ENCODE results near the gene KIF20A.
A peak's percentile ranks its signal among the peaks of the same experiment; 100 is the strongest.
"Not testable (repeated sequence)": the region's sequence is repeated elsewhere in the genome, so short reads cannot be mapped to it uniquely, and the experiment has no call there.

The KIF20A gene

GRCh38 chr5:138178516-138179276 is at the start of gene KIF20A, which contains the start of gene BRD8:
TSS of gene KIF20A (plus strand) at chr5:138179112. CDS start at chr5:138179681, 569 bp downstream.
TSS of gene BRD8 (minus strand) at chr5:138178630. CDS start at chr5:138178614, 16 bp downstream.
- peak; percentile 94 for DNase-seq

- DNase-seq, result no peak
These were observed 49.6 kb upstream of the KIF20A start for GRCh38 chr5:138129347-138129746.

GRCh38 chr5:138132543-138132942 is 46.4 kb upstream of the KIF20A start:
- DNase-seq, result no peak

GRCh38 chr5:138138949-138139780 is 39.7 kb upstream of the KIF20A start, which contains the start of gene NME5:
TSS of gene NME5 (minus strand) at chr5:138139428. CDS start at chr5:138138780, 648 bp downstream.
- no peak for DNase-seq

DNA sequence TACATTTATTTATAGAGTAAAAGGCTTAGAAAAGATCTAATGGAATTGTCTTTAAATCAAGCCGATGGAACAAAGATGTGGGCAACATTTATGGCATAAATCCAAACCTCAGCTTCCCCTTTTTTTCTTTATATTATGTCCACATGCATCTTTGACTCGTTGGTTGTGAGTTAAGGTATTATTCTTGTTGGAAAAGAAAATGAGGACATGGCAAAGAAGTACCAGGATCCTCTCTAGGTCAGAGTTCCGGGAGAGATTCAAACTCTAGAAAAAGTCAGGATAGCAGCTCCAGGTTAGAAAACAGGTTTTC is 39.2 kb upstream of the KIF20A start:
- DNase-seq, result no peak

- DNase-seq, result no peak
These were observed 38.6 kb upstream of the KIF20A start for GRCh38 chr5:138140268-138140667.

DNA sequence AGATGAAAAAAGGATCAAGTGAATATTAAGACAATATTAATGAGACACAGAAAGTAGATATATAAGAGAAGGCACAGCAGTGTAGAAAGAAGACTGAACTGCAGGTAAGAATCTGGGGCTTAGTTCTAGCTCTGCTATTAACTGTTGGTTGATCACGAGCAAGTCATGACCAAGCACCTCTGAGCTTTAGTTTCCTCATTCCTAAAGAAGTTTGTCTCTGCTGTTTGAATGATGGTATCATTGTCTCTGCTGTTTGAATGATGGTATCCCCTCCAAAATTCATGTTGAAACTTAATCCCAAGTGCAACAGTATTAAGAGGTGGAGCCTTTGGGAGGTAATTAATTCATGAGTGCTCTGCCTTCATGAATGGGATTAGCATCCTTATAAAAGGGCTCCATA is 37.2 kb upstream of the KIF20A start:
- no peak for DNase-seq

DNA sequence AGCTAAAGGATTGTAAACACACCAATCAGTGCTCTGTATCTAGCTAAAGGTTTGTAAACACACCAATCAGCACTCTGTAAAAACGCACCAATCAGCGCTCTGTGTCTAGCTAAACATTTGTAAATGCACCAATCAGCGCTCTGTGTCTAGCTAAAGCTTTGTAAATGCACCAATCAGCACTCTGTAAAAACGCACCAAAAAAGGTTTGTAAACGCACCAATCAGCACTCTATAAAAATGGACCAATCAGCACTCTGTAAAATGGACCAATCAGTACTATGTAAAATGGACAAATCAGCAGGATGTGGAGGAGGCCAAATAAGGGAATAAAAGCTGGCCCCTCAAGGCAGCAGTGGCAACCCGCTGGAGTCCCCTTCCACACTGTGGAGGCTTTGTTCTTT is 35.3 kb upstream of the KIF20A start:
- DNase-seq, result not testable (repeated sequence)

GRCh38 chr5:138148811-138149210 is 30.1 kb upstream of the KIF20A start:
- DNase-seq, result no peak

- no peak for DNase-seq
These were observed 29.4 kb upstream of the KIF20A start for GRCh38 chr5:138149530-138149929.

- DNase-seq, result not testable (repeated sequence)
These were observed 22.9 kb upstream of the KIF20A start for GRCh38 chr5:138155977-138156376.

DNA sequence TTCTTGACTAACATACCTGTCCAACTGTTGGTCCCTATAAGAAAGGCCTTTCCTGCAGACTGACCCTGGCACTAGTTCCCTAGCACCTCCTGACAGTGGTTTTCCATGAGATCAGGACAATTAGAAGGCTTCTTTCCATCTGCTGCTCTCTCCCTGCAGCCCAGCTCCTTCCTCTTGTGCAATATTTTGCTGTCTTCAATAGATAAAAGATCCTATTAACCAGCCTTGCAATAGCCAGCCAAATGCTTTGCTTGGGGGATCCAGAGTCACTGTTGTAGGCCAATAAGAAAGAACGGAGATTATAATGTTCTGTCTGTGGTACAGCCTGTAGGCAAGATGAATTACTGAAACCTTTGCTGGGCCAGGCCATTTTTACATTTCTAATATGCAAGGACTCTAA is 21.3 kb upstream of the KIF20A start:
- DNase-seq, result no peak

DNA sequence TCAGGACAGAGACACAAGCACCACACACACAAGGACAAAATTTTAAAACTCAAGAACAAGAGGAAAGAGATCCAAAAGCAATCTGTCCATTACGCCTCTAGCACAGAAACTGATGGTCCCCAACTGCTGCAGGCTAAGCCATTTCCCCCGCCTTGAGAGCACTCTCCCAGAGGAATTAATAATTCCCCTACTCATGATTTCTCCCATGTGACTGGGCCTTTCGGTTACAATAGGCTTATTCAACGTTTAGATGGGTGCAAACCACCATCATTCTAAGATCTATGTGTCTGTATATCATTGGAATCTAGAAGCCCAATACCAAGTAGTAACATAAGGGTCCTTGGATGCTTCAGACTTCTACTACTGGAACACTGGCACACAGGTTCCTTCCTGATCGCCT is 19.2 kb upstream of the KIF20A start:
- no peak for DNase-seq

GRCh38 chr5:138160706-138161105 is 18.2 kb upstream of the KIF20A start:
- no peak for DNase-seq

GRCh38 chr5:138163721-138164120 is 15.2 kb upstream of the KIF20A start:
- no peak for DNase-seq

DNA sequence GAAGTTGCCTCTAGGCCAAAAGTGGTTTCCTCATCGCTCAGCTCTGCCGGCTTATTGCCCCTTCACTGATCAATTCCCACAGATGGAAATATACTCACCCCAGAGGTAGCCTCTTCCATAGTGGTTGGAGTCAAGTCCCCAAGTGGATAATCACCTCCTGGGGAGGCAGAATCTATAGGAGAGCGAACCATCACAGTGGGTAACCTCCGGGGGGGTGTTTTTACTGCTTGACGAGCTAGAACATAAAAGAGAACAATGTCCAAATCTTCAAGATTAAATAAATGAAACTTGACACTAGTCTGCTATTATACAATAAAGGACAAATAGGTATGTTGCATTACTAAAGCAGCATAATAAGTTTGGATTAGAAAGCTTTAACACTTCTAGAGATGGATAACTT is 9.8 kb upstream of the KIF20A start:
- no peak for DNase-seq

DNA sequence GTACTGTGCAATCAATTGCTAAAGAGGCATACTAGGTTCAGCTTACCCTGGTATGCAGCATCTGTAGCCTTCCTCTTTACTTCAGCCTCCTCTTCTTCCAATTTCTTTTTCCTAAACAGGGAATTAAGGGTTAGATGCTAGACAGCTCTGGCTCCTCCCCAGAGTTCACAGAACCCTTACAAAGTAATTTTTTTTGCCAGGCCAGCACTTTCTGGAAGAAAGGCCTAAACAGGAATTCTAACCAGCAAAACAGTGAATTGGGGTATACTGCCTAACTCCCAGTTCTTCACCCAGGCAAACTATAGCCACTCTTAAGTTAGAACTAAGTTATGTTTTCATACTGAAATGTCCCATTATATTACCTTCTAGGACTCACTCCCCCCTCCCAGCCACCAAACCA is 8.6 kb upstream of the KIF20A start:
- no peak for DNase-seq

DNA sequence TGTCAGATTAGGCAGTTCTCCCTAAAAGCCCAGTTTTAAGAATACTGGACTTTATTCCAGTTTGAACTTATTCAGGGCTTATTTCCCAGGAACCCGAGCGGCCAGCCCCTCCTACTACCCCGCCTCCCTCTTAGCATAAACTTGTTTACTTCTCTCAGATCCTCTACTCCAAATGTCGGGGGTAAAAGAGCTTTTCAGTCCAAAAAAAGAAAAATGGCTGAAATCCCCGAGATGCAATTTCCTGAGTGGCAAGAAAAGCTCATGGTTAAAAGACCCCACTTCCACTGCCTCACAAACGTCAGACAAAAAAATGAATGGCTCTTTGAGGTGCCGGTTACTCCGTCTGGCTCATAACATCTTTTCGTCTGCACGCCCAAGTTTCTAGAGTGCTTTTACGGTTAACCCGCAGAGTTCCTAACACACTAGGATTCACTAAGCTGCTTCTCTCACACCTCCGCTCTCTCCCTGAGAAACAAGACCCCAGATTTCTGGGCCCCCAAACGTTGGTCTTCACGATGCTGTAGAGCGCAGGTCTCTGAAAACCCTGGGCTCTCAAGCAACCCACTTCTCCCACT is 884 bp upstream of the KIF20A start:
- peak; percentile 26 for DNase-seq

GRCh38 chr5:138179277-138179857 is 455 bp downstream of the KIF20A start:
- DNase-seq, result no peak

- peak; percentile 56 for DNase-seq
These were observed 1.4 kb downstream of the KIF20A start for GRCh38 chr5:138180183-138180782.

- DNase-seq, result no peak
These were observed 1.9 kb downstream of the KIF20A start for GRCh38 chr5:138180841-138181240.

DNA sequence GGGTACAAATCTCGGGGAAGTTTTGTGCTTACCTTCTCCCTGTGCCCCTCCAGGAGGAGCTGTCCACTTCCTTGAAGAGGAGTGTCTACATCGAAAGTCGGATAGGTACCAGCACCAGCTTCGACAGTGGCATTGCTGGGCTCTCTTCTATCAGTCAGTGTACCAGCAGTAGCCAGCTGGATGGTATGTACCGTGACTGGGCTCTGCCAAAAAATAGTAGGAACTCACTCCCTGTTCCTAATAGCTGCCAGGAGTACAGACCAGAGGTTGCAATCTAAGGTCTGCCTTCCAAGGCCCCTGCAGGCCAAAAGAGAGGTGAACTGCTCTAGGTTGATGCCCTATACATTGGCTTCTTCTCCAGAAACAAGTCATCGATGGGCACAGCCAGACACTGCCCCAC is 3.9 kb downstream of the KIF20A start:
- no peak for DNase-seq

- no peak for DNase-seq
These were observed 7.1 kb downstream of the KIF20A start for GRCh38 chr5:138186002-138186447.

Measured in CD4-positive, alpha-beta T cell treated with Interleukin-10 for 1 hour (primary cell).